ENCODE results near the gene MXD3. TPM values are rescaled to one million over a fixed set of nuclear protein-coding genes. Genes with fewer than 3 reads are reported as not detected.

MXD3 gene
- total RNA-seq, 1 donor from 2014 or later = 20.6 TPM

GRCh38 chr5:177327539-177328522, 16.1 kb upstream of the MXD3 start:
- no peak for TF ChIP-seq CTCF (IDR thresholded peaks at IDR 0.05; ENCODE audit: unreplicated experiment)
- no peaks in the 10 kb centered on the region for H3K27me3 Mint-ChIP-seq
- H3K36me3 Mint-ChIP-seq (ENCODE audit: insufficient read depth) = peaks cover 18% of the 10 kb centered on the region
- H3K9me3 Mint-ChIP-seq (ENCODE audit: low read depth) = no peaks in the 10 kb centered on the region
- H3K4me1 Mint-ChIP-seq (ENCODE audit: low read depth) = peaks cover 24% of the 10 kb centered on the region
- H3K27ac Mint-ChIP-seq = peak overlapping the region; percentile 88
- no peak for DNase-seq (ENCODE audit: low spot score, unreplicated experiment)
- H3K4me3 Mint-ChIP-seq (ENCODE audit: low read depth) = no peak overlapping the region

- DNase-seq (ENCODE audit: low spot score, unreplicated experiment) = no peak
- no peaks in the 10 kb centered on the region for H3K27me3 Mint-ChIP-seq
- TF ChIP-seq CTCF (IDR thresholded peaks at IDR 0.05; ENCODE audit: unreplicated experiment) = no peak
- H3K9me3 Mint-ChIP-seq (ENCODE audit: low read depth) = no peaks in the 10 kb centered on the region
- peak overlapping the region; percentile 32 for H3K4me3 Mint-ChIP-seq (ENCODE audit: low read depth)
- peaks cover 18% of the 10 kb centered on the region for H3K36me3 Mint-ChIP-seq (ENCODE audit: insufficient read depth)
- peaks cover 24% of the 10 kb centered on the region for H3K4me1 Mint-ChIP-seq (ENCODE audit: low read depth)
- peak overlapping the region; percentile 95 for H3K27ac Mint-ChIP-seq
Observed at GRCh38 chr5:177325868-177326381, 14.2 kb upstream of the MXD3 start.

GRCh38 chr5:177320879-177321278, 9.2 kb upstream of the MXD3 start:
- Mint-ChIP-seq H3K27ac (no peak overlapping the region), H3K4me3 (ENCODE audit: low read depth) (no peak overlapping the region), H3K4me1 (ENCODE audit: low read depth) (peaks cover 20% of the 10 kb centered on the region), H3K27me3 (no peaks in the 10 kb centered on the region), H3K9me3 (ENCODE audit: low read depth) (no peaks in the 10 kb centered on the region), H3K36me3 (ENCODE audit: insufficient read depth) (peaks cover 11% of the 10 kb centered on the region)
- DNase-seq (ENCODE audit: low spot score, unreplicated experiment) = no peak
- no peak for TF ChIP-seq CTCF (IDR thresholded peaks at IDR 0.05; ENCODE audit: unreplicated experiment)

- no peak overlapping the region for H3K27ac Mint-ChIP-seq
- DNase-seq (ENCODE audit: low spot score, unreplicated experiment) = no peak
- no peaks in the 10 kb centered on the region for H3K9me3 Mint-ChIP-seq (ENCODE audit: low read depth)
- TF ChIP-seq CTCF (IDR thresholded peaks at IDR 0.05; ENCODE audit: unreplicated experiment) = no peak
- H3K4me1 Mint-ChIP-seq (ENCODE audit: low read depth) = peaks cover 12% of the 10 kb centered on the region
- H3K27me3 Mint-ChIP-seq = no peaks in the 10 kb centered on the region
- peaks cover 11% of the 10 kb centered on the region for H3K36me3 Mint-ChIP-seq (ENCODE audit: insufficient read depth)
- H3K4me3 Mint-ChIP-seq (ENCODE audit: low read depth) = no peak overlapping the region
Observed at GRCh38 chr5:177319913-177320588, 8.4 kb upstream of the MXD3 start.

- H3K9me3 Mint-ChIP-seq (ENCODE audit: low read depth) = no peaks in the 10 kb centered on the region
- H3K27ac Mint-ChIP-seq = peak overlapping the region; percentile 30
- H3K4me1 Mint-ChIP-seq (ENCODE audit: low read depth) = peaks cover 6% of the 10 kb centered on the region
- peak; percentile 60 for DNase-seq (ENCODE audit: low spot score, unreplicated experiment)
- H3K36me3 Mint-ChIP-seq (ENCODE audit: insufficient read depth) = peaks cover 9% of the 10 kb centered on the region
- peak; percentile 94 for TF ChIP-seq CTCF (IDR thresholded peaks at IDR 0.05; ENCODE audit: unreplicated experiment)
- H3K4me3 Mint-ChIP-seq (ENCODE audit: low read depth) = no peak overlapping the region
- H3K27me3 Mint-ChIP-seq = no peaks in the 10 kb centered on the region
Observed at GRCh38 chr5:177317959-177318377, 6.3 kb upstream of the MXD3 start.

All from progenitor cell of endocrine pancreas (in vitro differentiated cells).